Glutamatergic neuron (in vitro differentiated cells): ENCODE measurements around the gene TYRP1. TPM values are rescaled to one million over a fixed set of nuclear protein-coding genes. Genes with fewer than 3 reads are reported as not detected.

ENCODE experiments used
- DNase-seq: peaks from one replicate; pipeline ENCODE4 v3.0.0; 2022
- H3K27ac Mint-ChIP-seq: one replicate; pipeline ENCODE4 v1.8.0; 2020; ENCODE audit warnings: mild to moderate bottlenecking, mixed read lengths, inconsistent platforms; ENCODE audit not compliant: unreplicated experiment
- H3K27me3 Mint-ChIP-seq: one replicate; pipeline ENCODE4 v1.8.0; 2020; ENCODE audit warnings: mild to moderate bottlenecking, moderate library complexity, mixed read lengths, inconsistent platforms; ENCODE audit not compliant: unreplicated experiment
- H3K36me3 Mint-ChIP-seq: one replicate; pipeline ENCODE4 v1.8.0; 2020; ENCODE audit warnings: mild to moderate bottlenecking, mixed read lengths, inconsistent platforms; ENCODE audit not compliant: unreplicated experiment
- H3K4me1 Mint-ChIP-seq: one replicate; pipeline ENCODE4 v1.8.0; 2020; ENCODE audit warnings: mild to moderate bottlenecking, low read depth, mixed read lengths, inconsistent platforms; ENCODE audit not compliant: unreplicated experiment
- H3K4me3 Mint-ChIP-seq: one replicate; pipeline ENCODE4 v1.8.0; 2020; ENCODE audit warnings: mild to moderate bottlenecking, mixed read lengths, inconsistent platforms; ENCODE audit not compliant: unreplicated experiment
- H3K9me3 Mint-ChIP-seq: one replicate; pipeline ENCODE4 v1.8.0; 2020; ENCODE audit warnings: mild to moderate bottlenecking, moderate library complexity, mixed read lengths, inconsistent platforms; ENCODE audit not compliant: unreplicated experiment
- total RNA-seq: library from RNA; stranded (reverse); fragmentation: NEBNext Ultra II Directional; extraction: Animal tissue kit (Norgen Biotek cat#: 25700); gene quantifications from one replicate; pipeline ENCODE4 v1.2.1, GENCODE V29; 2021; ENCODE audit not compliant: unreplicated experiment
- TF ChIP-seq, protein P1 (sequence below): fragments of 200-600 bp; sonication (generic); IDR thresholded peaks from one replicate; pipeline ENCODE4 v1.5.0; 2021; ENCODE audit not compliant: partially characterized antibody, unreplicated experiment

The TYRP1 gene
- total RNA-seq, 1 donor from 2014 or later, result not detected

DNA sequence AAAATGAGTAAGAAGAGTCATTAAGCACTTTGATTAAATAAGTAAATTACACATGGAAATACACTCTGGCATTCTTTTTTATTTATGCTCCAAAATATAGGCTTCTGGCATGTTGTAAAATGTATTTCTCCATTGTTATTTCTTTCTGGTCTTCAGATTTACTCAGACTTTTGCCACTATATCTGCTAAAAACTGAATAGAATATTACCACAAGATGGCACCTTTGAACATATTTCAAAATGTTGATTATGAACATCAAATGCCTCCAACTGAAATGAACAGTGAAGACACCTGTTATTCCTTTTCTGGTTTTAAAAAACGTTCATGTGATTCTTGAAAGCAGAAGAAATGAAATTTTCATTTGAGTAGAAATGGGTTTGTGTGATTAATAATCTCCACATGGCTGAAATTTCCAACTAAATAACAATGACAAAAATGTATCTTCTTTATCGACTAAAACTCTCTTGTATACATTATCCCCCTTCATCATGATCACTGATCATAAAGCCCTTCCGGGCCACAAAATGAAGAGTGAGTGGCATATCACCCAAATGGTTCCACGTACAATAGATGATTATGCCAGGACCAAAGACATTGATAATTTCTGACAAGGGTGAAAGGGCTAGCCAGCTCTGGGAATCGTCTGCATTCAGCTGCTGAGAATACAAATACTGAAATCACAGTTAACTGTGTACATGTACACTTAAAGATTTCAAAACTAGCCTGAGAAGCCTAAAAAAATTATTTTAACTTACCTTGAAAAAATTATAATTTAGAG is 23.8 kb downstream of the TYRP1 start:
- peak overlapping the region; percentile 81 for H3K27ac Mint-ChIP-seq
- H3K9me3 Mint-ChIP-seq, result peaks cover 3% of the 10 kb centered on the region
- TF ChIP-seq, protein P1, sequence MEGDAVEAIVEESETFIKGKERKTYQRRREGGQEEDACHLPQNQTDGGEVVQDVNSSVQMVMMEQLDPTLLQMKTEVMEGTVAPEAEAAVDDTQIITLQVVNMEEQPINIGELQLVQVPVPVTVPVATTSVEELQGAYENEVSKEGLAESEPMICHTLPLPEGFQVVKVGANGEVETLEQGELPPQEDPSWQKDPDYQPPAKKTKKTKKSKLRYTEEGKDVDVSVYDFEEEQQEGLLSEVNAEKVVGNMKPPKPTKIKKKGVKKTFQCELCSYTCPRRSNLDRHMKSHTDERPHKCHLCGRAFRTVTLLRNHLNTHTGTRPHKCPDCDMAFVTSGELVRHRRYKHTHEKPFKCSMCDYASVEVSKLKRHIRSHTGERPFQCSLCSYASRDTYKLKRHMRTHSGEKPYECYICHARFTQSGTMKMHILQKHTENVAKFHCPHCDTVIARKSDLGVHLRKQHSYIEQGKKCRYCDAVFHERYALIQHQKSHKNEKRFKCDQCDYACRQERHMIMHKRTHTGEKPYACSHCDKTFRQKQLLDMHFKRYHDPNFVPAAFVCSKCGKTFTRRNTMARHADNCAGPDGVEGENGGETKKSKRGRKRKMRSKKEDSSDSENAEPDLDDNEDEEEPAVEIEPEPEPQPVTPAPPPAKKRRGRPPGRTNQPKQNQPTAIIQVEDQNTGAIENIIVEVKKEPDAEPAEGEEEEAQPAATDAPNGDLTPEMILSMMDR, result no peak
- peaks cover 49% of the 10 kb centered on the region for H3K4me1 Mint-ChIP-seq
- no peak overlapping the region for H3K4me3 Mint-ChIP-seq
- no peak for DNase-seq
- no peaks in the 10 kb centered on the region for H3K27me3 Mint-ChIP-seq
- H3K36me3 Mint-ChIP-seq, result no peaks in the 10 kb centered on the region

DNA sequence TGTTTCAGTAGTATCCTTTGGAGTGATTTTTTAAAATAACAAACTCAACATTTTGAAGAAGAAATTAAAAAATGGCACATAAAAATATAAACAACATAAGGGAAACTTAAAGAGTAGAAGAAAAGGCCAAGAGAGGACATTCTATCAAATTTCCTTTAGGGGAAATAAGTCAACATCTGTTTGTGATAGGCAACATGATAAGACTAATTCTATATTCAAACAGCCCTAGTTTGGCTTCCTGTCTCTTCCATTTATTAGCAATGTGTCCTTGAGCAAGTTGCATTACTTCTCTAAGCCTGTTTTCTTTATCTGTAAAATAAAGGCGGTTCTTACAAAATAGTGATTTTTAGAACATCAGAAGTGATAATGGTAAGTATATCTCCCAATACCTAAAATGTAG is 24.7 kb downstream of the TYRP1 start:
- H3K4me1 Mint-ChIP-seq, result peaks cover 56% of the 10 kb centered on the region
- H3K36me3 Mint-ChIP-seq, result no peaks in the 10 kb centered on the region
- H3K4me3 Mint-ChIP-seq, result peak overlapping the region; percentile 80
- peaks cover 3% of the 10 kb centered on the region for H3K9me3 Mint-ChIP-seq
- H3K27ac Mint-ChIP-seq, result peak overlapping the region; percentile 86
- TF ChIP-seq, protein P1, result no peak
- no peaks in the 10 kb centered on the region for H3K27me3 Mint-ChIP-seq
- DNase-seq, result no peak

DNA sequence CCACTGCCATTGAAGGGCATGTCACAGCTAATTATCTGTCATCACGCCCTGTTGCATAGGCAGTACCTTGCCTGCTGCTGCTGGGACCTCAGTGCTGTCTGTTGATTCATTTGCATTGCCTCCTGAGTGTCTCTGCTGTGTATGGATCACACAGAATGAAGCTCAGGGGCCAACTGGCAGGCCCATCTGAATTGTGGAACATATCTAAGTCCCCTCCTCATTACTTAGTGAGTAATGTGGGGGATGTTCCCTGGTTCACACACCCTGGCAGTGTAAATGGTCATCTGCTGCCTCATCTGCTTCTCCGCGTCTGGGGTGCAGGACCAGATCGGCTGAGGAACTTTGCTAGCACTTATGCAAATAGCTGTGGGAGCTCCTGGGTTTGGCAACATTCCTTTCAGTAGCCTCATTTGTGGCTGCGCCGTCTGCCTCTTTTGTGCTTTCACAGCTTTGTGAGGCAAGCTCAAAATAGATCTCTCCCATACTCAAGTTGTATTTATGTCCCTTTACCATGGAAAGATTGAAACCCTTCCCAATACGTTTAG is 25.4 kb downstream of the TYRP1 start:
- H3K36me3 Mint-ChIP-seq, result no peaks in the 10 kb centered on the region
- no peaks in the 10 kb centered on the region for H3K27me3 Mint-ChIP-seq
- DNase-seq, result peak; percentile 74
- peaks cover 3% of the 10 kb centered on the region for H3K9me3 Mint-ChIP-seq
- peak overlapping the region; percentile 86 for H3K27ac Mint-ChIP-seq
- TF ChIP-seq, protein P1, result no peak
- peak overlapping the region; percentile 80 for H3K4me3 Mint-ChIP-seq
- peaks cover 61% of the 10 kb centered on the region for H3K4me1 Mint-ChIP-seq

DNA sequence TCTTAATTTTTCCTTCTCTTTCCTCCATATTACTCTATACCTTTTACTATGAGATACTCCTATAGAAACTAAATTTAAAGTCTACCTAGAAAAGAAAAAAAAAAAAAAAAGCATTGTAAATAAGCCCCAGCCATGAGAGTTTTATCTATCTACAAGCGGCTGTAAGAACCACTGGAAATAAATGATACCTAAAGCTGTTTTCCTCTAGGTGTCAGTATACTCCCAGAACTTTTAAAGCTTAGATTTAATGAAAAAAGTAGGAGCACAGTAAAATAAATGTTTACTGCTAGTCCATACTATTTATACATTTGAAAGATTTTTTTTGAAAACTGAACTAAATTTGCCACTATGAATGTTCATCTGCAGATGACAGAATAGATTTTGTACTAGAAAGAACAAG is 26.2 kb downstream of the TYRP1 start:
- peaks cover 3% of the 10 kb centered on the region for H3K9me3 Mint-ChIP-seq
- H3K36me3 Mint-ChIP-seq, result no peaks in the 10 kb centered on the region
- H3K27me3 Mint-ChIP-seq, result no peaks in the 10 kb centered on the region
- DNase-seq, result no peak
- H3K4me3 Mint-ChIP-seq, result peak overlapping the region; percentile 56
- peak overlapping the region; percentile 86 for H3K27ac Mint-ChIP-seq
- TF ChIP-seq, protein P1, result peak; percentile 58
- H3K4me1 Mint-ChIP-seq, result peaks cover 62% of the 10 kb centered on the region

DNA sequence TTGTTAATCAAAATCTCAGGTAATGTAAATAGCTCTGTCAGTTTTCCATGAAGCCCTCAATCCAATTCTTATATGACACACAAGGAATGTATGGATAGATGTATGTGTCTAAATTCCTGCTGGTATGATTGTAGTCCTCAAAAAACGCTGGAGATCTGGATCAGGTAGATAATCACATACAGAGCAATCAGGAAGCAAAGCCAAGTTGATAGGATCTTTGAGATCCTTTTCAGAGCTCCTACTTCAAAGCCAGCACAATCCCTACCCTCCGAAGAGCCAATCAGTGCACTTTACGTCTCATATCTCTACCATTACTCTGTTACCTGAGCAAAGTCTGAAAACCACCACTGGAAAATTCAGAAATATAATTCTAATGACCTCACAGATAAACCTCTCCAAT is 27.4 kb downstream of the TYRP1 start:
- DNase-seq, result no peak
- H3K4me3 Mint-ChIP-seq, result no peak overlapping the region
- TF ChIP-seq, protein P1, result no peak
- H3K27ac Mint-ChIP-seq, result peak overlapping the region; percentile 0
- H3K36me3 Mint-ChIP-seq, result no peaks in the 10 kb centered on the region
- H3K9me3 Mint-ChIP-seq, result peaks cover 3% of the 10 kb centered on the region
- no peaks in the 10 kb centered on the region for H3K27me3 Mint-ChIP-seq
- H3K4me1 Mint-ChIP-seq, result peaks cover 58% of the 10 kb centered on the region
